Caco-2 (cell line): ENCODE results near the gene KRT71. TPM values are rescaled to one million over a fixed set of nuclear protein-coding genes. Genes with fewer than 3 reads are reported as not detected.

Experiments
- BruUV-seq: library from RNA; stranded (reverse); fragments of 400-500 nt; replicated peaks from 2 replicates; lab custom pipeline; 2021; lab: Mats Ljungman, UMichigan
- CTCF ChIA-PET: fragments of 300-600 bp; sonication (Branson Sonifier 250); formaldehyde crosslinking; loops from one replicate; lab custom pipeline; 2022; ENCODE audit warnings: antibody characterized with exemption; lab: Charles Lee
- POLR2A ChIA-PET: fragments of 300-600 bp; sonication (Branson Sonifier 250); formaldehyde crosslinking; loops from one replicate; lab custom pipeline; 2022; ENCODE audit warnings: antibody characterized with exemption; lab: Charles Lee
- DNase-seq, 2 experiments: peaks; one replicate each; pipeline versions ENCODE4 v3.0.0 to v3.0.0-alpha.2; 2020 to 2022
- H3K27me3 ChIP-seq: replicated peaks from 2 replicates; pipeline ENCODE4 v1.6.0; 2011; ENCODE audit warnings: low read length; ENCODE audit not compliant: control insufficient read depth, insufficient read depth
- H3K36me3 ChIP-seq: 2 replicates; pipeline ENCODE4 v1.5.1; 2011; ENCODE audit warnings: low read length; ENCODE audit not compliant: control insufficient read depth, insufficient read depth
- H3K4me1 ChIP-seq: fragments of 250-450 bp; sonication (Bioruptor Pico); 2 replicates; pipeline ENCODE4 v1.5.1; 2020; ENCODE audit warnings: mild to moderate bottlenecking
- H3K4me3 ChIP-seq: 2 replicates; pipeline ENCODE4 v1.5.1; 2011; ENCODE audit warnings: low read depth, mild to moderate bottlenecking, control low read depth, low read length
- H3K9me3 ChIP-seq: fragments of 250-450 bp; sonication (Bioruptor Pico); 2 replicates; pipeline ENCODE4 v1.5.1; 2020; ENCODE audit warnings: mild to moderate bottlenecking, moderate library complexity
- H3K27ac Mint-ChIP-seq: one replicate; pipeline ENCODE4 v1.8.0; 2022; ENCODE audit warnings: mixed read lengths; ENCODE audit not compliant: unreplicated experiment
- H3K27me3 Mint-ChIP-seq: one replicate; pipeline ENCODE4 v1.8.0; 2022; ENCODE audit warnings: mixed read lengths; ENCODE audit not compliant: insufficient read depth, unreplicated experiment
- H3K36me3 Mint-ChIP-seq: one replicate; pipeline ENCODE4 v1.8.0; 2022; ENCODE audit warnings: mild to moderate bottlenecking, mixed read lengths; ENCODE audit not compliant: insufficient read depth, unreplicated experiment
- H3K4me1 Mint-ChIP-seq: one replicate; pipeline ENCODE4 v1.8.0; 2022; ENCODE audit warnings: low read depth, mixed read lengths; ENCODE audit not compliant: unreplicated experiment
- H3K4me3 Mint-ChIP-seq: one replicate; pipeline ENCODE4 v1.8.0; 2022; ENCODE audit warnings: mild to moderate bottlenecking, moderate library complexity, mixed read lengths; ENCODE audit not compliant: unreplicated experiment
- H3K9me3 Mint-ChIP-seq: one replicate; pipeline ENCODE4 v1.8.0; 2022; ENCODE audit warnings: mixed read lengths; ENCODE audit not compliant: unreplicated experiment
- CTCF ChIP-seq, 2 experiments: fragments of 200-600 bp in 1 of 2; IDR thresholded peaks; 1 replicate in 1 of 2; 2 replicates in 1 of 2; pipeline versions ENCODE4 v1.5.1 to v1.8.0; 2011 to 2022; ENCODE audit warnings: antibody characterized with exemption in 1 of 2, control low read depth in 1 of 2, inconsistent platforms in 1 of 2, low read depth in 1 of 2, low read length in 1 of 2, mild to moderate bottlenecking in 1 of 2, moderate library complexity in 1 of 2; ENCODE audit not compliant: insufficient read depth in 1 of 2, severe bottlenecking in 1 of 2, unreplicated experiment in 1 of 2
- intact Hi-C: fragments of 100-400 bp; cut with micrococcal nuclease; formaldehyde crosslinking; loops from one replicate; pipeline ENCODE4 v1.10.0; 2022; ENCODE audit not compliant: unreplicated experiment
- total RNA-seq: library from RNA; stranded (reverse); gene quantifications from 2 replicates; pipeline ENCODE4 v1.2.3, GENCODE V29; 2022

The KRT71 gene
- total RNA-seq, 1 experiment from 2014 or later = 1.2 TPM

DNA sequence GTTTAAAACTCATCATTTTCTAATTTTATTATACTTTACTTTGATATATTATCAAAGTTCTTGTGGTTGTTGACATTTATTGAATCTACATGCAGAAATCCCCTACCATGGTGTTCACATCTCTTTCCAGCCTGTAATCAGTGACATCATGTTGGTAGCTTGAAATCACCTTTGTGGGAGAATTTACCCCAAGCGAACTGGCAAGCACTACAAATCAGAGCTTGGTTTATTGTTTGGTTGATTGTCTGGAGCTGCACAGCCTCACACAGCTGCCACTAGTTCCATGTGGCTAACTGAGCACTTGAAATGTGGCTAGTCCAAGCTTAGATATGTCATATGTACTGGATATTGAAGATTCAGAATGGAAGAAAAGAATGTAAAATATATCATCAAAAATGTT, 17.4 kb downstream of the KRT71 start:
- Mint-ChIP-seq H3K36me3 (no peaks in the 10 kb centered on the region), H3K27ac (no peak overlapping the region), H3K9me3 (no peaks in the 10 kb centered on the region), H3K4me3 (no peak overlapping the region), H3K4me1 (peaks cover 7% of the 10 kb centered on the region), H3K27me3 (no peaks in the 10 kb centered on the region)
- intact Hi-C loops = no loop called here
- no TSS peak for BruUV-seq
- Histone ChIP-seq H3K4me3 (no peak overlapping the region), H3K27me3 (no peaks in the 10 kb centered on the region), H3K36me3 (no peaks in the 10 kb centered on the region), H3K9me3 (no peaks in the 10 kb centered on the region), H3K4me1 (peaks cover 10% of the 10 kb centered on the region)
- ChIA-PET CTCF (no interaction called here), POLR2A (no interaction called here)
- no peak for TF ChIP-seq CTCF (IDR thresholded peaks at IDR 0.05; ENCODE audit: insufficient read depth in 1 of 2, low read depth in 1 of 2, low read length in 1 of 2, severe bottlenecking in 1 of 2, unreplicated experiment in 1 of 2)
- DNase-seq = no peak

GRCh38 chr12:52534482-52534881, 18.5 kb downstream of the KRT71 start:
- POLR2A ChIA-PET = no interaction called here
- H3K4me1 Mint-ChIP-seq = peaks cover 7% of the 10 kb centered on the region
- H3K4me3 Mint-ChIP-seq = no peak overlapping the region
- Histone ChIP-seq H3K9me3 (no peaks in the 10 kb centered on the region), H3K4me3 (no peak overlapping the region), H3K27me3 (no peaks in the 10 kb centered on the region), H3K4me1 (peaks cover 9% of the 10 kb centered on the region), H3K36me3 (no peaks in the 10 kb centered on the region)
- peak in 1 of 2 experiments; percentile 46 for TF ChIP-seq CTCF (IDR thresholded peaks at IDR 0.05; ENCODE audit: insufficient read depth in 1 of 2, low read depth in 1 of 2, low read length in 1 of 2, severe bottlenecking in 1 of 2, unreplicated experiment in 1 of 2)
- CTCF ChIA-PET = no interaction called here
- no peaks in the 10 kb centered on the region for H3K9me3 Mint-ChIP-seq
- DNase-seq = peak in 1 of 2 experiments; percentile 27
- H3K36me3 Mint-ChIP-seq = no peaks in the 10 kb centered on the region
- H3K27me3 Mint-ChIP-seq = no peaks in the 10 kb centered on the region
- no peak overlapping the region for H3K27ac Mint-ChIP-seq
- intact Hi-C loops = no loop called here
- BruUV-seq = no TSS peak

- POLR2A ChIA-PET = no interaction called here
- no peaks in the 10 kb centered on the region for H3K27me3 Mint-ChIP-seq
- BruUV-seq = no TSS peak
- H3K27me3 ChIP-seq = no peaks in the 10 kb centered on the region
- CTCF ChIA-PET = no interaction called here
- no peak overlapping the region for H3K4me3 Mint-ChIP-seq
- H3K36me3 Mint-ChIP-seq = no peaks in the 10 kb centered on the region
- no peak for DNase-seq
- H3K36me3 ChIP-seq = no peaks in the 10 kb centered on the region
- H3K4me1 Mint-ChIP-seq = peaks cover 3% of the 10 kb centered on the region
- intact Hi-C loops = no loop called here
- no peak overlapping the region for H3K4me3 ChIP-seq
- H3K9me3 Mint-ChIP-seq = no peaks in the 10 kb centered on the region
- peaks cover 3% of the 10 kb centered on the region for H3K4me1 ChIP-seq
- H3K27ac Mint-ChIP-seq = no peak overlapping the region
- no peak for TF ChIP-seq CTCF (IDR thresholded peaks at IDR 0.05; ENCODE audit: insufficient read depth in 1 of 2, low read depth in 1 of 2, low read length in 1 of 2, severe bottlenecking in 1 of 2, unreplicated experiment in 1 of 2)
- no peaks in the 10 kb centered on the region for H3K9me3 ChIP-seq
These were observed 19.1 kb downstream of the KRT71 start for GRCh38 chr12:52533686-52534470.
